Lung (tissue), 12 donors: ENCODE measurements around the gene GPT2. TPM values are rescaled to one million over a fixed set of nuclear protein-coding genes. Genes with fewer than 3 reads are reported as not detected.
A peak's percentile ranks its signal among the peaks of the same experiment; 100 is the strongest.

Experiments
- ATAC-seq: fragments of 200-7000 bp; cut with Tn5 transposase; one replicate; pipeline ENCODE4 v1.9.1; 2020; ENCODE audit warnings: moderate number of reproducible peaks; ENCODE audit not compliant: insufficient read depth, low FRiP score
- DNase-seq, 3 donors: peaks; one replicate each; pipeline ENCODE4 v3.0.0-alpha.2; 2013 to 2017
- H3K27ac ChIP-seq, 2 donors: one replicate each; pipeline ENCODE4 v1.5.1; 2013; ENCODE audit warnings: mild to moderate bottlenecking in 2 of 2, moderate library complexity in 2 of 2, control low read depth in 1 of 2, inconsistent platforms in 1 of 2, low read depth in 1 of 2, low read length in 1 of 2
- H3K27me3 ChIP-seq, 3 donors: one replicate each; pipeline ENCODE4 v1.5.1; 2013; ENCODE audit warnings: low read length in 2 of 3; ENCODE audit not compliant: control insufficient read depth in 3 of 3, insufficient read depth in 3 of 3
- H3K36me3 ChIP-seq, 4 donors: one replicate each; pipeline ENCODE4 v1.5.1; 2013; ENCODE audit warnings: low read length in 4 of 4, mild to moderate bottlenecking in 1 of 4, moderate library complexity in 1 of 4; ENCODE audit not compliant: control insufficient read depth in 4 of 4, insufficient read depth in 4 of 4
- H3K4me1 ChIP-seq, 5 donors: one replicate each; pipeline ENCODE4 v1.5.1; 2013; ENCODE audit warnings: low read length in 5 of 5, mild to moderate bottlenecking in 2 of 5, moderate library complexity in 1 of 5; ENCODE audit not compliant: control insufficient read depth in 5 of 5, insufficient read depth in 5 of 5
- H3K4me3 ChIP-seq: one replicate; pipeline ENCODE4 v1.5.1; 2013; ENCODE audit warnings: mild to moderate bottlenecking, control low read depth, moderate library complexity
- H3K9ac ChIP-seq, 2 donors: one replicate each; pipeline ENCODE4 v1.5.1; 2013; ENCODE audit warnings: low read length in 2 of 2, control low read depth in 1 of 2; ENCODE audit not compliant: insufficient read depth in 1 of 2
- H3K9me3 ChIP-seq, 4 donors: one replicate each; pipeline ENCODE4 v1.5.1; 2013; ENCODE audit warnings: low read length in 3 of 4, mild to moderate bottlenecking in 1 of 4, moderate library complexity in 1 of 4; ENCODE audit not compliant: control insufficient read depth in 4 of 4, insufficient read depth in 3 of 4
- CTCF ChIP-seq: IDR thresholded peaks from 2 replicates; pipeline ENCODE4 v1.5.1; 2012; ENCODE audit warnings: mild to moderate bottlenecking; ENCODE audit errors: control extremely low read depth, extremely low read depth
- WGBS, 2 donors: extraction: QIAGEN DNeasy Blood & Tissue Kit; methylation state at CpG; one replicate each; pipeline ENCODE4 v1.1.7; 2013; 5-methylcytosine and 5-hydroxymethylcytosine counted together
- polyA plus RNA-seq, 2 donors: library from polyadenylated mRNA; stranded (reverse); fragments of 200-250 nt; gene quantifications; one replicate each; pipeline ENCODE4 v1.2.1, GENCODE V29; 2013
- total RNA-seq, 2 donors: library from RNA; depleted of rRNA in 1 of 2; stranded (reverse); fragments of >200 nt in 1 of 2; gene quantifications; one replicate each; pipeline ENCODE4 v1.2.1, GENCODE V29; 2014 to 2021
- donor health status: control.
- donor health status: control.
- donor health status: Bipolar disorder and iron deficiency.
- donor health status: healthy.
- donor health status: DM: yes; HTN: yes; CAD: no.

GPT2 gene
- total and polyA plus RNA-seq, 4 donors: 4.3 to 13.3 (median 6.5) TPM

GRCh38 chr16:46852130-46852529, 32.0 kb upstream of the GPT2 start:
- Histone ChIP-seq H3K4me1 (peaks cover 0 to 1% (median 0%) of the 10 kb centered on the region in 5 donors), H3K36me3 (no peaks in the 10 kb centered on the region), H3K9ac (no peak overlapping the region), H3K27ac (no peak overlapping the region), H3K4me3 (no peak overlapping the region), H3K27me3 (no peaks in the 10 kb centered on the region), H3K9me3 (no peaks in the 10 kb centered on the region)
- DNase-seq (no peak), ATAC-seq (no peak)
- no peak for TF ChIP-seq CTCF
- WGBS, 2 donors: 68 to 84% methylated on average over 3 of the region's 3 CpGs

GRCh38 chr16:46853713-46854443, 30.3 kb upstream of the GPT2 start:
- Histone ChIP-seq H3K4me1 (peaks cover 0 to 7% (median 2%) of the 10 kb centered on the region in 5 donors), H3K9ac (no peak overlapping the region), H3K27me3 (no peaks in the 10 kb centered on the region), H3K4me3 (no peak overlapping the region), H3K27ac (no peak overlapping the region), H3K36me3 (no peaks in the 10 kb centered on the region), H3K9me3 (no peaks in the 10 kb centered on the region)
- TF ChIP-seq CTCF: peak; percentile 68
- ATAC-seq: no peak
- DNase-seq: peak; percentile 76 to 87 (median 84)
- 22 to 30% methylated on average over 5 of the region's 5 CpGs for WGBS, 2 donors

GRCh38 chr16:46854846-46855245, 29.3 kb upstream of the GPT2 start:
- H3K4me1 ChIP-seq: peaks cover 0 to 7% (median 2%) of the 10 kb centered on the region in 5 donors
- DNase-seq (no peak), ATAC-seq (no peak)
- H3K4me3 ChIP-seq: no peak overlapping the region
- 90 to 95% methylated on average over 2 of the region's 2 CpGs for WGBS, 2 donors
- no peak for TF ChIP-seq CTCF
- no peak overlapping the region for H3K27ac ChIP-seq
- H3K36me3 ChIP-seq: no peaks in the 10 kb centered on the region
- H3K27me3 ChIP-seq: no peaks in the 10 kb centered on the region
- no peak overlapping the region for H3K9ac ChIP-seq
- H3K9me3 ChIP-seq: no peaks in the 10 kb centered on the region
